ENCODE data around the gene SOS2.
"Not testable (repeated sequence)": the region's sequence is repeated elsewhere in the genome, so short reads cannot be mapped to it uniquely, and the experiment has no call there.

SOS2 gene

DNA sequence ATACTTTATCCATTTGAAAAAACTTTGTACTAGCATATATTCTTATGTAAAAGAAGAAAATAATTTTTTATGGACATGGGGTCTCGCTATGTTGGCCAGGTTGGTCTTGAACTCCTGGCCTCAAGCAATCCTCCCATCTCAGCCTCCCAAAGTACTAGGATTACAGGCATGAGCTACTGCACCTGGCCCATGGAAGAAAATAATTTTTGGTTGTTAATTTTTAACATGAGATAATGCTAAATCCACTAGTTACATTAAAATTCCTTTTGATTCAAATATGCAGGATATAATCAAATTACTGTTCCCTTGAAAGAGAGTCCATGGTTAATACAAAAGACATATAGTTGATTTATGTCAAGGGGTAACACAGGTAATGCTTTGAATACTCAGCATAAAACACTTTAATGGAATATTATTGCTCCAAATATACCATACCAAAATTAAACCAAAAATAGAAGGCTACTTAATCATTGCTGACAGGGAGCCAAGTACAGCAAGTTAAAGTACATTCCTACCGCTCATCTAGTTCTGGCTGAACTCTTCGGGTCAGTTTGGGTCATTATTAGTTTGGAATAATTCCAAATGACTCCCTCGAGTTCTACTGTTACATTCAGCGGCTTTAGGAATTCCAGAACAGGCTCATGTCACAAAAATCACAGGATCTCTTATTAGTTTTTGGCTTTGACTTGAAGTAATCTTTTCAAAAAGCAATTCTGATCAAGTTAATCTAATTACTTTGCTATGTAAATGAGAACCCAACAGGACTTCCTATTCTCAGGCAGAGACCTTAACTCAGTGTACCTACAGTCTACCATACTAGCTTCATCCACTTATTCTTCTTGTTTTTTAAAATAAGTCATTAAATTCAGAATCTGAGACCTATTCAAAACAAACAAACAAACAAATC lies 6.1 kb downstream of the SOS2 start:
- DNase-seq: no peak

- DNase-seq: no peak
Observed at GRCh38 chr14:50222055-50222613, 9.2 kb downstream of the SOS2 start.

DNA sequence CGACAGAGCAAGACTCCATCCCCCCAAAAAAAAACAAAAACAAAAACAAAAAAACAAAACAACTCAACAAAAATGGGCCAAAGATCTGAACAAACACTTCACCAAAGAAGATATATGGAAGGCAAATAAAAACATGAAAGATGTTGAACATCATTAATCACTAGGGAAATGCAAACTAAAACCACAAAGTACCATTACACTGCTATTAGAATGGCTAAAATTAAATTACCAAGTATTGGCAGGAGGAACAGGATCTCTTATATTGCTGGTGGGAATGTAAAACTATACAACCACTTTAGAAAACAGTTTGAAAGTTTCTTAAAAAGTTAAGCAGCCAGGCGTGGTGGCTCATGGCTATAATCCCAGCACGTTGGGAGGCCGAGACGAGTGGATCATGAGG lies 12.9 kb downstream of the SOS2 start:
- DNase-seq: no peak

GRCh38 chr14:50215416-50215815 lies 16.0 kb downstream of the SOS2 start:
- DNase-seq: no peak

DNA sequence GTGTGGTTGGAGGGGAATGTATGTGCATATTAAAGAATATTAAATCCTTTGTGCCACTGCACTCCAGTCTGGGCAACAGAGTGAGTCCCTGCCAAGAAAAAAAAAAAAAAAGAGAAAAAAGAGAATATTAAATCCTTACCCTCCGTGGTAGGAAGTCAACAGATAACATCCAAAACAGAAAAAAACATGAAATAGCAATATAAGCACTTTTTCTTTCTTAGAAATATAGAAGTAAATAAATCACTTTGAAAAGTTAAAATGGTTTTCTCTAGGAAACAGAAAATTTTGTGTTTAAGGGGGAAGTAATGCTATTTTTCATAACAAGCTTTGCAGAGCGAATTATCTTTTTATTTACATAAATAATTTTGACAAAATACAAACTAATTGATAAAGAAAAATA lies 17.6 kb downstream of the SOS2 start:
- DNase-seq: no peak

DNA sequence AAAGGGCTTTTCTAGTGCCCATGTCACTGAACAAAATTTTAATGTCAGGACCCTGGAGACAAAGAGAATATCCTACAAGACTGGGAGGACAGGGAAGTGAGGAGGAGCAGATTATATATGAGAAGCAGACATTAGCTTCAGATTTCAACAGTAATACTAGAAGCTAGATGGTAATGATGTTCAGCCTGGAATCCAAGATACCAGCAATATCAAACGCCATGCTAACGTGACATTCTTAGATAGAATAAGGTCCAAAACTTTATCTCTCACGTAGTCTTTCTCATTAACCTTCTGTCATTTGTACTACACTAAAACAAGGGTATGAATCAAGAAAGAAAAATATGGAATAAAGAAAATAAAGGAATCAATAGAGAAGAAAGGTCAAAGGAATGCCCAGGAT lies 18.7 kb downstream of the SOS2 start:
- DNase-seq: no peak

DNA sequence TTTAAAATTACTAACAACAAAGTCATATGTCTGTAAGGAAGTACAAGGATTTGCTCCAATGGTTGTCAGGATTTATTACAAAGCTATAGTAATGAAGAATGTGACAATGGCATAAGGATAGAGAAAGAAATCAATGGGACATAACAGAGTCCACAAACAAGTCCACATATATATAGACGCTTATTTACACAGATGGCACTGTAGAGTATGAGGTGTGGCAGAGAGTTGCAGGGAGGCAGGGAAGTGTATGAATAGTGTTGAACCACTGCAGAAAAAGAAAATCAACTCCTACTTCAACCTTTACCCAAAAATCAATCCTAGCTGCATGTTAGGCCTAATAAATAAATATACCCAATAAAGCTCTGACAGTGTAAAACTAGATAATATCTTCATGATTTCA lies 21.3 kb downstream of the SOS2 start:
- no peak for DNase-seq

- no peak for DNase-seq
Observed at GRCh38 chr14:50198499-50198898, 32.9 kb downstream of the SOS2 start.

GRCh38 chr14:50191499-50191898 lies 39.9 kb downstream of the SOS2 start:
- DNase-seq: no peak

DNA sequence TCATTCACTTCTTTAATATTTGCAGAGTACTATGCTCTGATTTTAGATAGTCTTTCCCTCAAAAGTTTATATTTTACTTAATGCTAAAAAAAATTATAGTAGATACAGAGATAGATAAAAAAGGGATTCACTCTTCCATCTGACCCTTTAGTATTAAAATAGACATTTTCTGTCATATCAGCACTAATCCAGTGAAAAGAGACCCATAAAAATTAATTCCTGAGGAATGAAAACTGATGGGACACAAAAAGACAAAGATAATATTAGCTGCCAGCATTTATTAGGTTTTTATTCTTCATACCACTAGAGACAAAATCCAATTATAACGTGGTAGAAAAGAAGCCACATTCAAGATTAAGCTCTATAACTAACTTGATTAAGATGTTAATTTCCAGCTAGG lies 45.3 kb downstream of the SOS2 start:
- no peak for DNase-seq

- no peak for DNase-seq
Observed at GRCh38 chr14:50173891-50174290, 57.5 kb downstream of the SOS2 start.

DNA sequence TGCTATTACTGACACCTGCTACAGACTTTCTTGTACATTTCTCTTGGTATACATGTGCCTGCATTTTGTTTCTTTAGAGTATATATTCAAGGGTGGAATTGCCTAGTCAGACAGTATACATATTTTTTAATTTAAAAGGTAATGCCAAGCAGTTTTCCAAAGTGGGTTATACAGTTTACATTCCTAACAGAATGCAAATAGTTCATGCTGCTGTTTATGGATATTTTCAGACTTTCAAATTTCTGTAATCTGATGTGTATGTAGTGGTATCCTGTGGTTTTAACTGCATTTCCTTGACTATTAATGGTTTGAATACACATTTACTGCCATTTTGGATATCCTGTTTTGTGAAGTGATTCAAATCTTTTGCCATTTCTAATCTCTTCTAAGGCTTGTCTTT lies 59.5 kb downstream of the SOS2 start:
- DNase-seq: no peak

DNA sequence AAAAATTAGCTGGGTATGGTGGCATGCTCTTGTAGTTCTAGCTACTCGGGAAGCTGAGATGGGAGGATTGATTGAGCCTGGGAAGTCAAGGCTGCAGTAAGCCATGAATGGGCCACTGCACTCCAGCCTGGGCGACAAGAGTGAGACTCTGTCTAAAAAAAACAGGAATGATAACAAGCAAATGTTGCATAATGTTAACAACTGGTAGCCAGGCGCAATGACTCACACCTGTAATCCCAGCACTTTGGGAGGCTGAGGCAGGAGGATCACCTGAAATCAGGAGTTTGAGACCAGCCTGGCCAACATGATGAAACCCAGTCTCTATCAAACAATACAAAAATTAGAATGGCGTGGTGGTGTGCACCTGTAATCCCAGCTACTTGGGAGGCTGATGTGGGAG lies 64.0 kb downstream of the SOS2 start:
- DNase-seq: not testable (repeated sequence)

DNA sequence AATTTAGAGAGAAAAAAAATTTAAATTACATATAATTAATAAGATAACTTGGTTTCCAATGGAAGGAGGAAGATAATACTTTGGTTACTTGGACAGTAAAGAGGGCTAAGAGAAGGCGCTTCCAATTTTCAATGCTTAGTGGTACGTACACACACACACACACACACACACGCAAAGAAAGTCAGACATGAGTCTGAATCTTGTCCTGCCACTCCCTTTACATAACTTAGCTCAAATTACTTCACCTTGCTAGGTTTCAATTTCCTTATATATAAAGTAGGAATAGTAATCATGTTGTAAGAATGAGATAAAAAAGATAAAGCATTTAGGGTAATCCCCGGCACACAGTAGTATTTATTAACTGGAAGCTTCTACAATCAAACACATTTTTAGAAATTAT lies 75.3 kb downstream of the SOS2 start:
- DNase-seq: no peak

- no peak for DNase-seq
Observed at GRCh38 chr14:50148799-50149198, 82.6 kb downstream of the SOS2 start.

DNA sequence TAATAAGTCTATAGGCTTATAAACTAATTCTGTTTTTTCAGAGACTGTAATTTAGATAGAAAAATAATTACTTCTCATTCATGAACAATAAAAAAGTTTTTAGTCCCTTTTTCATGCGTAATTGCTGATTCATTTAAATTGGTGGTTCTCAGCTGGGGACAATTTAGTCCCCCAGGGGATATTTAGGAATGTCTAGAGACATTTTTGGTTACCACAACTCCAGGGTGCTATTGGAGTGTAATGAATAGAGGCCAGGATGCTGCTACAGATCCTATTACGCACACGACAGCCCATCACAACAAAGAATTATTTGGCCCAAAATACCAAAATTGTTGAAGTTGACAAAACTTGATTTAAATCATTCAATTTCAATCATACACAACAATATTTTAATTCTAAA lies 92.2 kb downstream of the SOS2 start:
- DNase-seq: no peak

- DNase-seq: no peak
Observed at GRCh38 chr14:50127802-50128201, 103.6 kb downstream of the SOS2 start.

GRCh38 chr14:50123062-50123461 lies 108.3 kb downstream of the SOS2 start:
- no peak for DNase-seq

DNA sequence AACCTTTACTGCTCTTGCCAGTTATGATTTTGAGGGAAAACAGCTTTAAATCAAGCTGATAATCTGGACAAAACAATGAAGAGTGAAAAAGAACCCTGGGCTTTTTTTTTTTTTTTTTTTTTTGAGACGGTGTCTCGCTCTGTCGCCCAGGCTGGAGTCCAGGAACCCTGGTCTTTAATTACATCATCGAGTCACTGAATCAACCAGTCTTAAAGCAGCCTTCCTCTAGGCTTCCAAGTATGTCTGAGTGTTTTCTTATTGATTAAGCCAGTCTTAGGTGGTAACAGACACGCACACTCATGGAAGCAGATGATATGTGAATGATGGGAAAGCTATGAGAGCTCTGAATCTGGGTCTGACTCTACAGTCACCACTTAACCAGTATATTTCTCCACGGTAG lies 109.1 kb downstream of the SOS2 start:
- DNase-seq: no peak

DNA sequence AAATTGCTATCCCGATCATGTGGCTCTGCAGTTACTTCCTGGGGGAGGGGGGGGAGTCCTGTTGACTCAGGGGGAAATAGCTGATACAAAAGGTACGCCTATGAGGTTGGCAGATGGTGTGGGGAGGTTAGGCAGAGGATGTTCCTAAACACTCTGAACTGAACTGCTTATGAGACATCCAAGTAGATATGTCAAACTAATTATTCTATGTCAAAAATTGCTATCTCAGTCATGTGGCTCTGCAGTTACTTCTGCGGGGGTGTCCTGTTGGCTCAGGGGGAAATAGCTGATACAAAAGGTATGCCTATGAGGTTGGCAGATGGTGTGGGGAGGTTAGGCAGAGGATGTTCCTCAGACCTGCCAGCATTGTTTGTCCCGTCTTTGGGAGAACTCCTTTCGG lies 109.9 kb downstream of the SOS2 start:
- no peak for DNase-seq

DNA sequence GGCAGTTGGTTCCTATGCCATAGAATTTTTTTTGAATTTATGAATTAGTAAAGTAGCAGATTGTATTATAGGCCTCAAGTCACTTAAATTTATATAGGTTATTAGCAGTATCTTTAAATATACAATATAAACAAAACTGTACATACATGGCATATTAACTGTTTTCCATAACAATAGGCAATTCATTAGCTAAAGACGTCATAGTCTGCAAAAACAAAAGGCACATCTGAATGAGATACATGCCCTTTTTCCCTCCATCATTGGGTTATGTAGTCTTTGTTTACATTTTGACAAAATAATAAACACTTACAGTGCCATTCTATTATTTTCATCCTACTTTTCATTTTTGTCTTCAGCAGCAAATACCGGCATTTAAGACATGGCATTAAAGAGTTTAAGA lies 113.9 kb downstream of the SOS2 start:
- no peak for DNase-seq

DNA sequence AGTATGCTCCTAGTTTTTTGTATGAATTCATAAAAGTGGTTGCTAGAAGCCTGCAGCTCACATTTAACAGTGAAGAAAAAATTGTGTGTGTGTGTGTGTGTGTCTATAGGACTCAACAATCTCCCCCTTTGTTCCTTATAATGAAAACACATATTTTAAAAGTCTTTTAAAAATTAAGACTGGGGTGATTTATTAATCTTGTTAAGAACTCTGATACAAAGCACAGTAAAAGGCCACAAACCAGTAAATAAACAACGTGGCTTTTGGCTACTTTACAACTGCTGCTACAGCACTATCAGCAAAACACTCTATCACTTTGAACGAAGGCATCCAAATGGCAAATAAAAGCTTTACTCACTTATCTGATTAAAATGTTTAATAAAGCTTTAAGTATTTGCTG lies 114.4 kb downstream of the SOS2 start:
- no peak for DNase-seq

GRCh38 chr14:50116181-50116956 lies 115.0 kb downstream of the SOS2 start, which contains the start of gene VCPKMT:
Gene VCPKMT (minus strand): TSS chr14:50116572. CDS start chr14:50116552, 20 bp downstream.
- peak; percentile 93 for DNase-seq
